HG02759 (cell line): ENCODE data around the gene CBLB.
"Not testable (repeated sequence)": the region's sequence is repeated elsewhere in the genome, so short reads cannot be mapped to it uniquely, and the experiment has no call there.

Source experiments
- ATAC-seq: cut with Tn5 transposase; IDR thresholded peaks from one replicate; pipeline ENCODE4 v1.9.1; 2021; ENCODE audit warnings: mild to moderate bottlenecking, moderate library complexity; ENCODE audit not compliant: unreplicated experiment

The CBLB gene

GRCh38 chr3:105823149-105823867, 45.5 kb downstream of the CBLB start:
- no peak for ATAC-seq

- no peak for ATAC-seq
These were observed 46.4 kb downstream of the CBLB start for GRCh38 chr3:105822171-105823123.

GRCh38 chr3:105821433-105821832, 47.4 kb downstream of the CBLB start:
- ATAC-seq, result no peak

GRCh38 chr3:105816833-105817232, 52.0 kb downstream of the CBLB start:
- ATAC-seq, result no peak

- not testable (repeated sequence) for ATAC-seq
These were observed 53.5 kb downstream of the CBLB start for GRCh38 chr3:105815331-105815730.

- ATAC-seq, result no peak
These were observed 55.1 kb downstream of the CBLB start for GRCh38 chr3:105813710-105814109.

- ATAC-seq, result no peak
These were observed 56.6 kb downstream of the CBLB start for GRCh38 chr3:105812194-105812586.

GRCh38 chr3:105811518-105812193, 57.2 kb downstream of the CBLB start:
- ATAC-seq, result no peak

GRCh38 chr3:105809208-105809888, 59.5 kb downstream of the CBLB start:
- ATAC-seq, result no peak

- no peak for ATAC-seq
These were observed 61.1 kb downstream of the CBLB start for GRCh38 chr3:105807701-105808100.

GRCh38 chr3:105807146-105807545, 61.7 kb downstream of the CBLB start:
- ATAC-seq, result no peak

GRCh38 chr3:105806359-105806758, 62.5 kb downstream of the CBLB start:
- ATAC-seq, result no peak

- no peak for ATAC-seq
These were observed 63.4 kb downstream of the CBLB start for GRCh38 chr3:105805404-105805803.

GRCh38 chr3:105802118-105802706, 66.6 kb downstream of the CBLB start:
- ATAC-seq, result no peak

- ATAC-seq, result no peak
These were observed 67.4 kb downstream of the CBLB start for GRCh38 chr3:105801397-105801796.

- no peak for ATAC-seq
These were observed 68.5 kb downstream of the CBLB start for GRCh38 chr3:105800320-105800719.

- no peak for ATAC-seq
These were observed 69.5 kb downstream of the CBLB start for GRCh38 chr3:105799286-105799685.

- ATAC-seq, result peak; percentile 91
These were observed 70.4 kb downstream of the CBLB start for GRCh38 chr3:105798381-105798934.

- no peak for ATAC-seq
These were observed 75.8 kb downstream of the CBLB start for GRCh38 chr3:105793040-105793439.
